K562 (cell line): ENCODE measurements around the gene PHLDB2. TPM values are rescaled to one million over a fixed set of nuclear protein-coding genes. Genes with fewer than 3 reads are reported as not detected.

Source experiments
- ATAC-seq: fragments of 200-7000 bp; cut with Tn5 transposase; 3 replicates; pipeline ENCODE4 v1.9.1; 2020; ENCODE audit warnings: moderate library complexity
- BruUV-seq: library from RNA; stranded (reverse); fragments of 400-500 nt; replicated peaks from 2 replicates; lab custom pipeline; 2021; lab: Mats Ljungman, UMichigan
- CTCF ChIA-PET: fragments of 300-600 bp; formaldehyde crosslinking; extraction: SDS; loops from one replicate; lab custom pipeline; 2021; ENCODE audit warnings: low intra/inter-chr PET ratio; lab: Yijun Ruan, JAX
- POLR2A ChIA-PET: fragments of 300-600, 350-650 bp; sonication (Branson Sonifier 250); formaldehyde crosslinking; extraction: SDS; loops from one replicate; lab custom pipeline; 2021; ENCODE audit warnings: antibody characterized with exemption, inconsistent platforms; lab: Yijun Ruan, JAX
- DNase-seq, 4 experiments: peaks; one replicate each; pipeline versions ENCODE4 v3.0.0 to v3.0.0-alpha.2; 2011 to 2018; ENCODE audit warnings: low spot score in 3 of 4, mixed read lengths in 3 of 4; ENCODE audit errors: extremely low read depth in 1 of 4
- FAIRE-seq: peaks from 2 replicates; lab custom pipeline; 2011; peaks lifted over from hg19 to GRCh38; lab: Jason Lieb, UNC
- H2AFZ ChIP-seq: 2 replicates; pipeline ENCODE4 v1.6.0; 2011; ENCODE audit warnings: low read depth, low read length, control low read depth, inconsistent platforms
- H3K27ac ChIP-seq: fragments of 200-600 bp; 3 replicates; pipeline ENCODE4 v1.8.0; 2011; ENCODE audit warnings: low read depth, mild to moderate bottlenecking, control low read depth, inconsistent platforms, low read length, moderate library complexity, mixed read lengths; ENCODE audit errors: extremely low read depth
- H3K27me3 ChIP-seq, 2 experiments: fragments of 300-600 bp in 1 of 2; 2 replicates in 1 of 2; 3 replicates in 1 of 2; pipeline versions ENCODE4 v1.6.0 to v1.8.0; 2011; ENCODE audit warnings: inconsistent platforms in 2 of 2, low read length in 2 of 2, mild to moderate bottlenecking in 1 of 2, mixed read lengths in 1 of 2, moderate library complexity in 1 of 2; ENCODE audit not compliant: control insufficient read depth in 2 of 2, insufficient read depth in 2 of 2
- H3K36me3 ChIP-seq: fragments of 300-600 bp; 3 replicates; pipeline ENCODE4 v1.8.0; 2011; ENCODE audit warnings: mild to moderate bottlenecking, low read length, inconsistent platforms; ENCODE audit not compliant: control insufficient read depth, insufficient read depth
- H3K4me1 ChIP-seq, 2 experiments: fragments of 200-600 bp in 1 of 2; replicated peaks in 1 of 2; 2 replicates in 1 of 2; 3 replicates in 1 of 2; pipeline versions ENCODE4 v1.5.1 to v1.8.0; 2011; ENCODE audit warnings: inconsistent platforms in 2 of 2, low read length in 2 of 2, mild to moderate bottlenecking in 1 of 2, mixed read lengths in 1 of 2, moderate library complexity in 1 of 2; ENCODE audit not compliant: control insufficient read depth in 2 of 2, insufficient read depth in 2 of 2
- H3K4me2 ChIP-seq: 2 replicates; pipeline ENCODE4 v1.6.1; 2011; ENCODE audit warnings: low read length, control low read depth, inconsistent platforms, mixed read lengths; ENCODE audit not compliant: insufficient read depth
- H3K4me3 ChIP-seq: fragments of 200-600 bp; sonication (generic), shearing (Covaris generic); 2 replicates; pipeline ENCODE4 v1.5.1; 2016; ENCODE audit warnings: control low read depth, inconsistent platforms
- H3K79me2 ChIP-seq: fragments of 200-600 bp; 3 replicates; pipeline ENCODE4 v1.8.0; 2011; ENCODE audit warnings: low read length, inconsistent platforms; ENCODE audit not compliant: control insufficient read depth, insufficient read depth
- H3K9ac ChIP-seq, 2 experiments: 2 replicates each; pipeline versions ENCODE4 v1.6.0 to v1.6.1; 2011; ENCODE audit warnings: low read depth in 2 of 2, low read length in 2 of 2, control low read depth in 1 of 2, inconsistent platforms in 1 of 2, mild to moderate bottlenecking in 1 of 2, mixed read lengths in 1 of 2; ENCODE audit not compliant: insufficient read depth in 1 of 2
- H3K9me1 ChIP-seq: one replicate; pipeline ENCODE4 v1.6.0; 2011; ENCODE audit warnings: inconsistent platforms, mild to moderate bottlenecking, low read length, moderate library complexity; ENCODE audit not compliant: control insufficient read depth, insufficient read depth
- H3K9me3 ChIP-seq: replicated peaks from 2 replicates; pipeline ENCODE4 v1.5.1; 2011; ENCODE audit warnings: low read depth, low read length, inconsistent platforms; ENCODE audit not compliant: control insufficient read depth, insufficient read depth
- H4K20me1 ChIP-seq: replicated peaks from 2 replicates; pipeline ENCODE4 v1.6.1; 2011; ENCODE audit warnings: low read length, inconsistent platforms, mixed read lengths; ENCODE audit not compliant: control insufficient read depth, insufficient read depth
- FOXK2 ChIP-seq, 2 experiments: fragments of 450-650 bp; IDR thresholded peaks in 1 of 2; conservative IDR thresholded peaks in 1 of 2; 2 replicates each; pipeline ENCODE4 v1.6.1; 2016; ENCODE audit warnings: low read depth in 2 of 2, mild to moderate bottlenecking in 1 of 2
- KLF6 ChIP-seq: fragments of 250-450 bp; sonication (Bioruptor Pico); IDR thresholded peaks from 2 replicates; pipeline ENCODE4 v1.4.0; 2020; ENCODE audit warnings: mild to moderate bottlenecking, moderate library complexity, borderline replicate concordance
- NELFE ChIP-seq: IDR thresholded peaks from 2 replicates; pipeline ENCODE4 v1.6.1; 2011; ENCODE audit warnings: mild to moderate bottlenecking; ENCODE audit not compliant: insufficient read depth, insufficient read length
- STAT5B ChIP-seq: fragments of 250-450 bp; sonication (Bioruptor Pico); IDR thresholded peaks from 2 replicates; pipeline ENCODE4 v1.8.0; 2021; ENCODE audit warnings: mild to moderate bottlenecking, inconsistent platforms
- TRIM24 ChIP-seq, 2 experiments: fragments of 450-650 bp; IDR thresholded peaks; 2 replicates each; pipeline ENCODE4 v1.6.1; 2016
- TSC22D4 ChIP-seq: fragments of 450-650 bp; IDR thresholded peaks from 2 replicates; pipeline ENCODE4 v1.6.1; 2016; ENCODE audit warnings: missing genetic modification characterization, missing biosample characterization, control low read depth
- ZNF518B ChIP-seq: fragments of 250-450 bp; sonication (Bioruptor Pico); IDR thresholded peaks from 2 replicates; pipeline ENCODE4 v1.5.0; 2021; ENCODE audit warnings: mild to moderate bottlenecking, moderate library complexity
- ZNF583 ChIP-seq: fragments of 250-450 bp; sonication (Bioruptor Pico); IDR thresholded peaks from 2 replicates; pipeline ENCODE4 v1.4.0; 2020
- WGBS: fragments of 100-300 bp; shearing (Covaris generic); methylation state at CpG from one replicate; pipeline ENCODE4 v1.1.6; 2016; ENCODE audit warnings: low coverage, mixed read lengths; ENCODE audit not compliant: insufficient coverage; ENCODE audit errors: missing lambda C conversion rate; 5-methylcytosine and 5-hydroxymethylcytosine counted together
- in situ Hi-C: fragments of 300-500 bp; cut with MboI; formaldehyde crosslinking; loops from 4 replicates; pipeline ENCODE4 v1.15.0; 2018; ENCODE audit warnings: inconsistent platforms, mixed read lengths
- intact Hi-C: fragments of 100-400 bp; cut with micrococcal nuclease; formaldehyde crosslinking; loops from 2 replicates; pipeline ENCODE4 v1.14.2; 2022
- polyA plus RNA-seq, 8 experiments: library from polyadenylated mRNA; depleted of rRNA in 4 of 8; stranded (reverse) in 5 of 8; unstranded in 3 of 8; fragments of >200 nt; fragmentation: Nextera tagmentation in 2 of 8; fragmentation: Illumina TruSeq in 1 of 8; extraction: Ambion mirVana in 2 of 8; extraction: Trizol in 1 of 8; gene quantifications; 2 replicates each; pipeline versions ENCODE4 v1.2.1 to v1.2.3, GENCODE V29; 2011 to 2014; ENCODE audit warnings: inconsistent platforms in 1 of 8, missing spikeins in 1 of 8
- total RNA-seq, 7 experiments: library from RNA; depleted of rRNA in 6 of 7; stranded (reverse); fragments of >200 nt in 6 of 7; fragmentation: Illumina TruSeq in 2 of 7; extraction: Trizol in 2 of 7; gene quantifications; 2 replicates each; pipeline versions ENCODE4 v1.2.1 to v1.2.3, GENCODE V29; 2011 to 2021; ENCODE audit warnings: low replicate concordance in 1 of 7

PHLDB2 gene
- total and polyA plus RNA-seq, 9 of the 15 experiments (the other 6 are each of a cell fraction or from before 2014, with no cell fraction given), result 0.04 TPM; not detected in 8

- intact Hi-C loops, result no loop called here
- no peaks in the 10 kb centered on the region for H3K9me1 ChIP-seq
- ATAC-seq (no peak), DNase-seq (no peak), FAIRE-seq (no peak)
- no peak overlapping the region for H2AFZ ChIP-seq
- no peaks in the 10 kb centered on the region for H3K79me2 ChIP-seq
- no peaks in the 10 kb centered on the region for H3K27me3 ChIP-seq
- H3K4me1 ChIP-seq, result no peaks in the 10 kb centered on the region
- WGBS, result 1% methylated on average over 8 of the region's 8 CpGs
- ChIA-PET CTCF (no interaction called here), POLR2A (no interaction called here)
- no peak overlapping the region for H3K27ac ChIP-seq
- no peak overlapping the region for H3K9ac ChIP-seq
- BruUV-seq, result no TSS peak
- no peak overlapping the region for H3K4me3 ChIP-seq
- no peak overlapping the region for H3K4me2 ChIP-seq
- H3K36me3 ChIP-seq, result no peaks in the 10 kb centered on the region
- H3K9me3 ChIP-seq, result no peaks in the 10 kb centered on the region
- no peaks in the 10 kb centered on the region for H4K20me1 ChIP-seq
- in situ Hi-C loops, result no loop called here
- TF ChIP-seq TRIM24 (IDR thresholded peaks at IDR 0.05) (no peak), TSC22D4 (tag) (no peak), STAT5B (no peak), ZNF583 (CRISPR knock-in tag) (no peak), ZNF518B (CRISPR knock-in tag) (no peak), FOXK2 (conservative IDR thresholded peaks at IDR 0.05 in 1 of 2, IDR thresholded peaks at IDR 0.05 in 1 of 2; ENCODE audit: low read depth in 2 of 2) (no peak), KLF6 (CRISPR knock-in tag) (no peak), NELFE (no peak)
These were observed 7.5 kb upstream of the PHLDB2 start for GRCh38 chr3:111851511-111851954.
